Measurements from ENCODE around the gene RBM34.

- TF ChIP-seq CTCF (IDR thresholded peaks at IDR 0.05) (no peak), POLR2A (IDR thresholded peaks at IDR 0.05) (no peak)
Measured at GRCh38 chr1:235160383-235160956, 580 bp downstream of the RBM34 start.

Measured in testis (tissue), 2 donors.